SK-N-SH treated with all-trans-retinoic acid at 6 μM for 48 hours (cell line): ENCODE data around the gene TTLL4.

Experiments
- PPARA ChIP-seq: fragments of 250-450 bp; sonication (Bioruptor Pico); IDR thresholded peaks from 2 replicates; pipeline ENCODE4 v1.5.0; 2020; ENCODE audit warnings: mild to moderate bottlenecking, borderline replicate concordance
- ZC3H10 ChIP-seq: fragments of 250-450 bp; sonication (Bioruptor Pico); IDR thresholded peaks from 2 replicates; pipeline ENCODE4 v1.5.1; 2021; ENCODE audit warnings: mild to moderate bottlenecking, moderate library complexity
- ZFP30 ChIP-seq: fragments of 450-650 bp; formaldehyde crosslinking; IDR thresholded peaks from 2 replicates; pipeline ENCODE4 v1.5.0; 2022; ENCODE audit warnings: mild to moderate bottlenecking, moderate library complexity
- ZNF565 ChIP-seq: fragments of 450-650 bp; formaldehyde crosslinking; conservative IDR thresholded peaks from 2 replicates; pipeline ENCODE4 v1.5.0; 2020; ENCODE audit warnings: low read depth, mild to moderate bottlenecking, moderate library complexity
- TF ChIP-seq, protein P1 (sequence below): fragments of 250-450 bp; sonication (Bioruptor Pico); IDR thresholded peaks from 2 replicates; pipeline ENCODE4 v1.8.0; 2021; ENCODE audit warnings: low read depth, mild to moderate bottlenecking, moderate library complexity, borderline replicate concordance
- TF ChIP-seq, protein P2 (sequence below): fragments of 250-450 bp; sonication (Bioruptor Pico); IDR thresholded peaks from 2 replicates; pipeline ENCODE4 v1.8.0; 2020; ENCODE audit warnings: mild to moderate bottlenecking, moderate library complexity, borderline replicate concordance

DNA sequence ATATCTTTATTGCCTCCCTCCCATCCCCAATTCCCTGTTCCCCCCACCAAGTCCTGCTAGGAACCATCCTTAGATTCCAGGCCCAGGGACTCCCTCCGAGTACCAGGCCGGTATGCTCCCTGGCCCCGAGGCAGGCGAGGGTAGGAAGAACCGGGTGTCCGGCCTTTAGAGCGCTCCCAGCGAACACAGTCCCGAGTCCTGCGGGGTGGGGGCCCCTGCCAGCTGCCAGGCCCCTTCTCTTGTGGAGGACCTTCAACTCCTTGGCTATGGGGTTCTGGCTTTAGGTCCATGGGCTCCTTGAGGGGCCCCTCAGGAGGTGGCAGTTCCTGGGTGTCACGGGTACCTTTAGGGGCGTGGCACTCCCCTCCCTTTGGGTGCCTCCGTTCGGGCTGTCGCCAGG is 46.7 kb upstream of the TTLL4 start:
- no peak for TF ChIP-seq ZC3H10 (CRISPR knock-in tag)
- TF ChIP-seq, protein P1, sequence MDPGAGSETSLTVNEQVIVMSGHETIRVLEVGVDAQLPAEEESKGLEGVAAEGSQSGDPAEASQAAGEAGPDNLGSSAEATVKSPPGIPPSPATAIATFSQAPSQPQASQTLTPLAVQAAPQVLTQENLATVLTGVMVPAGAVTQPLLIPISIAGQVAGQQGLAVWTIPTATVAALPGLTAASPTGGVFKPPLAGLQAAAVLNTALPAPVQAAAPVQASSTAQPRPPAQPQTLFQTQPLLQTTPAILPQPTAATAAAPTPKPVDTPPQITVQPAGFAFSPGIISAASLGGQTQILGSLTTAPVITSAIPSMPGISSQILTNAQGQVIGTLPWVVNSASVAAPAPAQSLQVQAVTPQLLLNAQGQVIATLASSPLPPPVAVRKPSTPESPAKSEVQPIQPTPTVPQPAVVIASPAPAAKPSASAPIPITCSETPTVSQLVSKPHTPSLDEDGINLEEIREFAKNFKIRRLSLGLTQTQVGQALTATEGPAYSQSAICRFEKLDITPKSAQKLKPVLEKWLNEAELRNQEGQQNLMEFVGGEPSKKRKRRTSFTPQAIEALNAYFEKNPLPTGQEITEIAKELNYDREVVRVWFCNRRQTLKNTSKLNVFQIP = no peak
- TF ChIP-seq, protein P2, sequence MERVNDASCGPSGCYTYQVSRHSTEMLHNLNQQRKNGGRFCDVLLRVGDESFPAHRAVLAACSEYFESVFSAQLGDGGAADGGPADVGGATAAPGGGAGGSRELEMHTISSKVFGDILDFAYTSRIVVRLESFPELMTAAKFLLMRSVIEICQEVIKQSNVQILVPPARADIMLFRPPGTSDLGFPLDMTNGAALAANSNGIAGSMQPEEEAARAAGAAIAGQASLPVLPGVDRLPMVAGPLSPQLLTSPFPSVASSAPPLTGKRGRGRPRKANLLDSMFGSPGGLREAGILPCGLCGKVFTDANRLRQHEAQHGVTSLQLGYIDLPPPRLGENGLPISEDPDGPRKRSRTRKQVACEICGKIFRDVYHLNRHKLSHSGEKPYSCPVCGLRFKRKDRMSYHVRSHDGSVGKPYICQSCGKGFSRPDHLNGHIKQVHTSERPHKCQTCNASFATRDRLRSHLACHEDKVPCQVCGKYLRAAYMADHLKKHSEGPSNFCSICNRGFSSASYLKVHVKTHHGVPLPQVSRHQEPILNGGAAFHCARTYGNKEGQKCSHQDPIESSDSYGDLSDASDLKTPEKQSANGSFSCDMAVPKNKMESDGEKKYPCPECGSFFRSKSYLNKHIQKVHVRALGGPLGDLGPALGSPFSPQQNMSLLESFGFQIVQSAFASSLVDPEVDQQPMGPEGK (CRISPR knock-in tag) = no peak
- no peak for TF ChIP-seq ZFP30
- no peak for TF ChIP-seq PPARA (CRISPR knock-in tag)
- TF ChIP-seq ZNF565 = no peak
